ENCODE measurements around the gene SPAG9.

Gene SPAG9

GRCh38 chr17:50986989-50987660, 133.5 kb downstream of the SPAG9 start:
- Histone ChIP-seq H2BK5ac (ENCODE audit: low read depth, low read length, poor library complexity, severe bottlenecking) (no peak overlapping the region), H3K14ac (ENCODE audit: low read length in 2 of 2) (no peak overlapping the region), H2BK12ac (ENCODE audit: low read length in 2 of 2) (no peak overlapping the region), H4K91ac (ENCODE audit: low read length) (no peak overlapping the region), H2BK15ac (ENCODE audit: low read depth, poor library complexity, severe bottlenecking) (no peak overlapping the region), H3K9ac (ENCODE audit: low read length) (peak overlapping the region; percentile 50), H3K4me1 (ENCODE audit: control insufficient read depth, insufficient read depth, low read depth, low read length) (peaks cover 4% of the 10 kb centered on the region), H3K79me1 (replicated peaks; ENCODE audit: low read length, poor library complexity, severe bottlenecking) (peaks cover 3% of the 10 kb centered on the region), H3K9me3 (ENCODE audit: control insufficient read depth, low read length) (no peaks in the 10 kb centered on the region), H3K4me3 (ENCODE audit: insufficient read depth in 1 of 2, low read depth in 1 of 2, low read length in 2 of 2) (no peak overlapping the region), H3K4ac (ENCODE audit: low read depth in 1 of 2, low read length in 2 of 2) (no peak overlapping the region), H4K8ac (ENCODE audit: low read length) (no peak overlapping the region), H3K23ac (ENCODE audit: low read length in 2 of 2) (no peak overlapping the region), H3K18ac (ENCODE audit: low read depth in 1 of 2, low read length in 2 of 2) (no peak overlapping the region), H2BK120ac (ENCODE audit: low read depth, low read length) (no peak overlapping the region), H3K4me2 (ENCODE audit: low read length, poor library complexity, severe bottlenecking) (no peak overlapping the region), H3K36me3 (ENCODE audit: control insufficient read depth in 1 of 2, insufficient read depth in 2 of 2, low read depth in 1 of 2, low read length in 2 of 2) (peaks cover 15 to 87% of the 10 kb centered on the region in 2 experiments), H3K27me3 (ENCODE audit: control insufficient read depth in 1 of 2, insufficient read depth in 1 of 2, low read length in 2 of 2) (no peaks in the 10 kb centered on the region), H2AFZ (ENCODE audit: low read depth, low read length) (no peak overlapping the region), H2AK5ac (ENCODE audit: low read length, severe bottlenecking) (no peak overlapping the region), H3K27ac (ENCODE audit: low read length, poor library complexity, severe bottlenecking) (peak overlapping the region; percentile 96)
- DNase-seq = no peak
- no CpG with 5 or more reads among the region's 1 CpG for WGBS

- DNase-seq = no peak
- Histone ChIP-seq H3K4ac (ENCODE audit: low read depth in 1 of 2, low read length in 2 of 2) (no peak overlapping the region), H2AFZ (ENCODE audit: low read depth, low read length) (no peak overlapping the region)
These were observed 139.4 kb downstream of the SPAG9 start for GRCh38 chr17:50981279-50981678.

GRCh38 chr17:50979524-50979927, 141.1 kb downstream of the SPAG9 start:
- Histone ChIP-seq H2BK5ac (ENCODE audit: low read depth, low read length, poor library complexity, severe bottlenecking) (no peak overlapping the region), H3K18ac (ENCODE audit: low read depth in 1 of 2, low read length in 2 of 2) (no peak overlapping the region), H3K9ac (ENCODE audit: low read length) (no peak overlapping the region), H2AFZ (ENCODE audit: low read depth, low read length) (no peak overlapping the region), H2BK15ac (ENCODE audit: low read depth, poor library complexity, severe bottlenecking) (no peak overlapping the region), H3K27me3 (ENCODE audit: control insufficient read depth in 1 of 2, insufficient read depth in 1 of 2, low read length in 2 of 2) (no peaks in the 10 kb centered on the region), H3K4me1 (ENCODE audit: control insufficient read depth, insufficient read depth, low read depth, low read length) (peaks cover 5% of the 10 kb centered on the region), H3K4ac (ENCODE audit: low read depth in 1 of 2, low read length in 2 of 2) (no peak overlapping the region), H3K36me3 (ENCODE audit: control insufficient read depth in 1 of 2, insufficient read depth in 2 of 2, low read depth in 1 of 2, low read length in 2 of 2) (peaks cover 11 to 97% of the 10 kb centered on the region in 2 experiments), H3K4me3 (ENCODE audit: insufficient read depth in 1 of 2, low read depth in 1 of 2, low read length in 2 of 2) (no peak overlapping the region), H2AK5ac (ENCODE audit: low read length, severe bottlenecking) (no peak overlapping the region), H3K23ac (ENCODE audit: low read length in 2 of 2) (no peak overlapping the region), H2BK12ac (ENCODE audit: low read length in 2 of 2) (no peak overlapping the region), H3K79me1 (replicated peaks; ENCODE audit: low read length, poor library complexity, severe bottlenecking) (peaks cover 3% of the 10 kb centered on the region), H3K27ac (ENCODE audit: low read length, poor library complexity, severe bottlenecking) (no peak overlapping the region), H2BK120ac (ENCODE audit: low read depth, low read length) (no peak overlapping the region), H4K8ac (ENCODE audit: low read length) (no peak overlapping the region), H3K14ac (ENCODE audit: low read length in 2 of 2) (no peak overlapping the region), H3K9me3 (ENCODE audit: control insufficient read depth, low read length) (no peaks in the 10 kb centered on the region), H4K91ac (ENCODE audit: low read length) (no peak overlapping the region), H3K4me2 (ENCODE audit: low read length, poor library complexity, severe bottlenecking) (no peak overlapping the region)
- WGBS = 100% methylated on average over 7 of the region's 10 CpGs
- no peak for DNase-seq

More at GRCh38 chr17:50981279-50981678, 139.4 kb downstream of the SPAG9 start:
- no peak overlapping the region for H3K18ac ChIP-seq (ENCODE audit: low read depth in 1 of 2, low read length in 2 of 2)
- H3K4me1 ChIP-seq (ENCODE audit: control insufficient read depth, insufficient read depth, low read depth, low read length) = peaks cover 6% of the 10 kb centered on the region
- H3K9ac ChIP-seq (ENCODE audit: low read length) = no peak overlapping the region
- no peak overlapping the region for H3K4me2 ChIP-seq (ENCODE audit: low read length, poor library complexity, severe bottlenecking)
- no peak overlapping the region for H4K8ac ChIP-seq (ENCODE audit: low read length)
- no peak overlapping the region for H2BK15ac ChIP-seq (ENCODE audit: low read depth, poor library complexity, severe bottlenecking)
- no peak overlapping the region for H3K14ac ChIP-seq (ENCODE audit: low read length in 2 of 2)
- H2BK5ac ChIP-seq (ENCODE audit: low read depth, low read length, poor library complexity, severe bottlenecking) = no peak overlapping the region
- H3K79me1 ChIP-seq (replicated peaks; ENCODE audit: low read length, poor library complexity, severe bottlenecking) = peaks cover 2% of the 10 kb centered on the region
- H3K27ac ChIP-seq (ENCODE audit: low read length, poor library complexity, severe bottlenecking) = no peak overlapping the region
- peaks cover 11 to 97% of the 10 kb centered on the region in 2 experiments for H3K36me3 ChIP-seq (ENCODE audit: control insufficient read depth in 1 of 2, insufficient read depth in 2 of 2, low read depth in 1 of 2, low read length in 2 of 2)
- H2BK120ac ChIP-seq (ENCODE audit: low read depth, low read length) = no peak overlapping the region
- H2BK12ac ChIP-seq (ENCODE audit: low read length in 2 of 2) = no peak overlapping the region
- no peak overlapping the region for H4K91ac ChIP-seq (ENCODE audit: low read length)
- H3K27me3 ChIP-seq (ENCODE audit: control insufficient read depth in 1 of 2, insufficient read depth in 1 of 2, low read length in 2 of 2) = no peaks in the 10 kb centered on the region
- no peaks in the 10 kb centered on the region for H3K9me3 ChIP-seq (ENCODE audit: control insufficient read depth, low read length)
- no peak overlapping the region for H2AK5ac ChIP-seq (ENCODE audit: low read length, severe bottlenecking)
- no peak overlapping the region for H3K23ac ChIP-seq (ENCODE audit: low read length in 2 of 2)
- no peak overlapping the region for H3K4me3 ChIP-seq (ENCODE audit: insufficient read depth in 1 of 2, low read depth in 1 of 2, low read length in 2 of 2)

GRCh38 chr17:50977487-50978159, 143.0 kb downstream of the SPAG9 start:
- Histone ChIP-seq H4K8ac (ENCODE audit: low read length) (no peak overlapping the region), H3K23ac (ENCODE audit: low read length in 2 of 2) (no peak overlapping the region), H4K91ac (ENCODE audit: low read length) (no peak overlapping the region), H2BK15ac (ENCODE audit: low read depth, poor library complexity, severe bottlenecking) (no peak overlapping the region), H2BK12ac (ENCODE audit: low read length in 2 of 2) (no peak overlapping the region), H3K4me3 (ENCODE audit: insufficient read depth in 1 of 2, low read depth in 1 of 2, low read length in 2 of 2) (no peak overlapping the region), H3K27me3 (ENCODE audit: control insufficient read depth in 1 of 2, insufficient read depth in 1 of 2, low read length in 2 of 2) (no peaks in the 10 kb centered on the region), H3K36me3 (ENCODE audit: control insufficient read depth in 1 of 2, insufficient read depth in 2 of 2, low read depth in 1 of 2, low read length in 2 of 2) (peaks cover 11 to 98% of the 10 kb centered on the region in 2 experiments), H3K18ac (ENCODE audit: low read depth in 1 of 2, low read length in 2 of 2) (no peak overlapping the region), H3K14ac (ENCODE audit: low read length in 2 of 2) (peak overlapping the region in 1 of 2 experiments; percentile 86), H2AFZ (ENCODE audit: low read depth, low read length) (no peak overlapping the region), H2AK5ac (ENCODE audit: low read length, severe bottlenecking) (no peak overlapping the region), H3K4me2 (ENCODE audit: low read length, poor library complexity, severe bottlenecking) (no peak overlapping the region), H3K4me1 (ENCODE audit: control insufficient read depth, insufficient read depth, low read depth, low read length) (peaks cover 5% of the 10 kb centered on the region), H3K9me3 (ENCODE audit: control insufficient read depth, low read length) (no peaks in the 10 kb centered on the region), H2BK120ac (ENCODE audit: low read depth, low read length) (no peak overlapping the region), H3K79me1 (replicated peaks; ENCODE audit: low read length, poor library complexity, severe bottlenecking) (peaks cover 4% of the 10 kb centered on the region), H3K9ac (ENCODE audit: low read length) (peak overlapping the region; percentile 40), H2BK5ac (ENCODE audit: low read depth, low read length, poor library complexity, severe bottlenecking) (no peak overlapping the region), H3K27ac (ENCODE audit: low read length, poor library complexity, severe bottlenecking) (no peak overlapping the region), H3K4ac (ENCODE audit: low read depth in 1 of 2, low read length in 2 of 2) (no peak overlapping the region)
- WGBS = 100% methylated on average over 2 of the region's 4 CpGs
- no peak for DNase-seq
